ENCODE data around the gene HOOK2.
A peak's percentile ranks its signal among the peaks of the same experiment; 100 is the strongest.

HOOK2 gene

DNA sequence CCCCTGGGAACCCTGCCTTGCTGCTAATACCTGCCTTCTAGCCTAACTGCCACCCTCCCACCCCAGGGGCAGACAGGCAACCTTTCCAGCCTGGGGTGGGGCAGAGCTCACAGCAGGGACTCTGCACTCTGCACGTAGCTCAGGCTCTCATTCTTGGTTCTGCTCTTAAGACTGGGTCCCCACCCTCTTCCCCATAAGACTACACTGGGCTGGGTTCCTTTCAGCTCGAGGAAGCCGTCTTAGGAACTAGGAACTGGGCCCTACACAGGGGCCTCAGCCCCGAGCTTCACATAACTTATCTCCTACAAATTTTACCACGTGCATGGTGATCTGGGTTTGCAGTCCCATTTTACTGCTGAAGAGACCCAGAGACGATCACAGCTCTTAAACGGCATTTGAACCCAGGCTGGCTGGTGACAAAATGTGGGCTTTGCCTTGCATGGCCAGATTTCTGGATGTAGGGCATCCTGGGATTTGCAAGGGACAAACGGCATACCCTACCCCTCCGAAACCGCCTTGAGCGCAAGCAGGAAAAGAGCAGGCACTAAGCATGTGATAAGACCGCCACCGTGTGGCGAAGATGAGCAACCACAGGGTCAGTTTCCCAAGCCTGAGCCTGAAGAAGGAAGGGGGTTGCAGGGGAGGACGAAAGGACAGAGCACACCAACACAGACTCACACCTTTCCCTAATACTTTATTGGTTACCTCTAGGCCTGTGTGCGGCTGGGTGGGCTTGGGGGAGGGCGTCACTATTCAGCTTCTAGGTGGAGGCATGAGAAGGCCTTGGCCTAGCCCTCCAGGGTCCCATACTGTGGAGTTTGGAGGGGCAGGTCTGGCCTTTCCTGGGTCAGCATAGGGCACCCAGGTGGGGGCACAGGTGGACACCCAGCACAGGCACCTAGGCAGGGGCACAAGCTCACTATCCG, 21.1 kb upstream of the HOOK2 start:
- no peak overlapping the region for H3K4me3 ChIP-seq (ENCODE audit: low read length)
- TF ChIP-seq, protein P1, sequence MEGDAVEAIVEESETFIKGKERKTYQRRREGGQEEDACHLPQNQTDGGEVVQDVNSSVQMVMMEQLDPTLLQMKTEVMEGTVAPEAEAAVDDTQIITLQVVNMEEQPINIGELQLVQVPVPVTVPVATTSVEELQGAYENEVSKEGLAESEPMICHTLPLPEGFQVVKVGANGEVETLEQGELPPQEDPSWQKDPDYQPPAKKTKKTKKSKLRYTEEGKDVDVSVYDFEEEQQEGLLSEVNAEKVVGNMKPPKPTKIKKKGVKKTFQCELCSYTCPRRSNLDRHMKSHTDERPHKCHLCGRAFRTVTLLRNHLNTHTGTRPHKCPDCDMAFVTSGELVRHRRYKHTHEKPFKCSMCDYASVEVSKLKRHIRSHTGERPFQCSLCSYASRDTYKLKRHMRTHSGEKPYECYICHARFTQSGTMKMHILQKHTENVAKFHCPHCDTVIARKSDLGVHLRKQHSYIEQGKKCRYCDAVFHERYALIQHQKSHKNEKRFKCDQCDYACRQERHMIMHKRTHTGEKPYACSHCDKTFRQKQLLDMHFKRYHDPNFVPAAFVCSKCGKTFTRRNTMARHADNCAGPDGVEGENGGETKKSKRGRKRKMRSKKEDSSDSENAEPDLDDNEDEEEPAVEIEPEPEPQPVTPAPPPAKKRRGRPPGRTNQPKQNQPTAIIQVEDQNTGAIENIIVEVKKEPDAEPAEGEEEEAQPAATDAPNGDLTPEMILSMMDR (conservative IDR thresholded peaks at IDR 0.05; ENCODE audit: low read depth, low read length) = peak; percentile 94
- no peak for DNase-seq (ENCODE audit: low read depth)

DNA sequence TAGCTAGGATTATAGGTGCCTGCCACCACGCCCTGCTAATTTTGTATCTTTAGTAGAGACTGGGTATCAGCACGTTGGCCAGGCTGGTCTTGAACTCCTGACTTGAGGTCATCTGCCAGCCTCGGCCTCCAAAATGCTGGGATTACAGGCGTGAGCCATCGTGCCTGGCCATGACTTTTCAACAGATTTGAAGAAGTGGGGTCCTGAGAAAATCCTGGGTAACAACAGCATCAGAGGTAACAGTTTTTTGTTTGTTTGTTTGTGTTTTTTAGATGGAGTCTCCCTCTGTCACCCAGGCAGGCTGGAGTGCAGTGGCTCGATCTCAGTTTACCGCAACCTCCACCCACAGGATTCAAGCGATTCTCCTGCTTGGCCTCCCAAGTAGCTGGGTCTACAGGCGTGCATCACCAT, 19.6 kb upstream of the HOOK2 start:
- TF ChIP-seq, protein P1 (conservative IDR thresholded peaks at IDR 0.05; ENCODE audit: low read depth, low read length) = no peak
- no peak overlapping the region for H3K4me3 ChIP-seq (ENCODE audit: low read length)
- no peak for DNase-seq (ENCODE audit: low read depth)

- peak overlapping the region; percentile 76 for H3K4me3 ChIP-seq (ENCODE audit: low read length)
- TF ChIP-seq, protein P1 (conservative IDR thresholded peaks at IDR 0.05; ENCODE audit: low read depth, low read length) = no peak
- DNase-seq (ENCODE audit: low read depth) = no peak
These were observed 19.0 kb upstream of the HOOK2 start for GRCh38 chr19:12794196-12794941.

DNA sequence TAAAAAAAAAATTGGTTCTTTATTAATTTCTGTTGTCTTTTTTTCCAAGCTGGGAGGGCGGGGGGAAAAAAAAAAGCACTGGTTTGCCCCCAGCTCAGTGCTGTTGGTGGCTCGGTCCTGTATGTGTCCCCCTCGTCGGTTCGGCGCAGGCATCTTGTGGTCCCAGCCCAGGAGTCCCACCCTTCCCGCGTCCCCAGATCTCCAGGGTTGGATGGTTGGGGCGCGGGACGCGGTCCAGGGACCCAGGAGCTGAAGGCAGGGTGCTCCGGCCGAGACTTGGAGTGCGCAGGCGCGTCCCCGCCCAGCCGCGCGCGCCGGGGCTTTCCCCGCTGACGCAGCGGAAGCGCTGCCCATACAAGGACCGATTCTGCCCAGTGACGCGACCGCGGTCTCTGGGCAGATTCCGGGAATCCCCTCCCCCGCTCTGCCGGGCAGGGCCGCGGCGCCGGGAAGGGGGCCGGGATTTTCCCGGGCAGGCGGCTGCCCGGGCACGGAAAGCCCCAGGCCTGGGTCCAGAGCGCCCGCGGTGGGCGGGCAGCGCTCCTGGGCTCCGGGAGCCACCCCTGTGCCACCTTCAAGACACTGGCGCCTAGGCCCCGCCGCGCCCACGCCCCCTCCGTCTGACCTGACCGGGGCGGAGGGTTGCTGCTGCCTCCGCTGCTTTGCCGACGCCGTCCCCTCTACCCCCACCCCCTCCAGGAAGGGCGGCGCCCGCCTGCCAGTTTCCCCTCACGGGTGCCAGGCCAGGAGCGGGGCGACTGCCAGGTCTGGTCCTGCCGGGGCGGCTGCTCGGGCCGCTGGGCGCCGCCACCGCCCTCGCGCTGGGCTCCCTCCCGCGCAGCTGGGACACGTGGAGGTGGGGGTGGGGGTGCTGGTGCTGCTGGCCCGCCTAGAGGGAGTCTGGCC, 18.2 kb upstream of the HOOK2 start:
- TF ChIP-seq, protein P1 (conservative IDR thresholded peaks at IDR 0.05; ENCODE audit: low read depth, low read length) = no peak
- H3K4me3 ChIP-seq (ENCODE audit: low read length) = peak overlapping the region; percentile 76
- DNase-seq (ENCODE audit: low read depth) = peak; percentile 75

GRCh38 chr19:12792853-12793289, 17.5 kb upstream of the HOOK2 start:
- H3K4me3 ChIP-seq (ENCODE audit: low read length) = peak overlapping the region; percentile 76
- DNase-seq (ENCODE audit: low read depth) = no peak
- TF ChIP-seq, protein P1 (conservative IDR thresholded peaks at IDR 0.05; ENCODE audit: low read depth, low read length) = no peak

GRCh38 chr19:12792051-12792852, 16.9 kb upstream of the HOOK2 start:
- peak overlapping the region; percentile 76 for H3K4me3 ChIP-seq (ENCODE audit: low read length)
- TF ChIP-seq, protein P1 (conservative IDR thresholded peaks at IDR 0.05; ENCODE audit: low read depth, low read length) = no peak
- DNase-seq (ENCODE audit: low read depth) = no peak
